Neural cell (in vitro differentiated cells): ENCODE measurements around the gene PPFIA3. TPM values are rescaled to one million over a fixed set of nuclear protein-coding genes. Genes with fewer than 3 reads are reported as not detected.
A peak's percentile ranks its signal among the peaks of the same experiment; 100 is the strongest.

Experiments
- H2AFZ ChIP-seq: fragments of 200-600, 300-800 bp; sonication (generic), shearing (Covaris generic); 2 replicates; pipeline ENCODE4 v1.6.0; 2014; ENCODE audit warnings: low read depth, mild to moderate bottlenecking, antibody characterized with exemption, low read length, moderate library complexity
- H3F3A ChIP-seq: fragments of 200-600 bp; shearing (Covaris generic); 2 replicates; pipeline ENCODE4 v1.6.1; 2016; ENCODE audit warnings: mild to moderate bottlenecking, moderate library complexity, mixed read lengths, antibody characterized with exemption, low read length; ENCODE audit not compliant: insufficient read depth, poor library complexity, severe bottlenecking
- H3K27ac ChIP-seq: fragments of 200-600, 300-800 bp; sonication (generic), shearing (Covaris generic); 2 replicates; pipeline ENCODE4 v1.5.1; 2014; ENCODE audit warnings: mild to moderate bottlenecking, low read length, moderate library complexity
- H3K27me3 ChIP-seq: fragments of 300-800, 200-600 bp; sonication (generic), shearing (Covaris generic); 2 replicates; pipeline ENCODE4 v1.6.0; 2014; ENCODE audit warnings: mild to moderate bottlenecking, low read depth, low read length, moderate library complexity; ENCODE audit not compliant: insufficient read depth
- H3K36me3 ChIP-seq: fragments of 300-800, 200-600 bp; sonication (generic), shearing (Covaris generic); 2 replicates; pipeline ENCODE4 v1.5.1; 2014; ENCODE audit warnings: mild to moderate bottlenecking, antibody characterized with exemption, low read length, moderate library complexity; ENCODE audit not compliant: insufficient read depth
- H3K4me2 ChIP-seq: fragments of 300-800, 200-600 bp; sonication (generic), shearing (Covaris generic); 2 replicates; pipeline ENCODE4 v1.6.0; 2014; ENCODE audit warnings: mild to moderate bottlenecking, low read length
- H3K4me3 ChIP-seq: fragments of 300-800, 200-600 bp; sonication (generic), shearing (Covaris generic); 2 replicates; pipeline ENCODE4 v1.5.1; 2014; ENCODE audit warnings: mild to moderate bottlenecking, low read length, moderate library complexity
- H3K79me2 ChIP-seq: fragments of 200-600 bp; shearing (Covaris generic); replicated peaks from 2 replicates; pipeline ENCODE4 v1.6.0; 2014; ENCODE audit warnings: mild to moderate bottlenecking, low read length, moderate library complexity; ENCODE audit not compliant: insufficient read depth
- H3K9ac ChIP-seq: fragments of 300-800, 200-600 bp; sonication (generic), shearing (Covaris generic); 2 replicates; pipeline ENCODE4 v1.6.1; 2016; ENCODE audit warnings: mild to moderate bottlenecking, low read length, mixed read lengths
- H3K9me2 ChIP-seq: fragments of 200-600 bp; shearing (Covaris generic); 2 replicates; pipeline ENCODE4 v1.6.1; 2016; ENCODE audit warnings: mild to moderate bottlenecking, low read length, mixed read lengths; ENCODE audit not compliant: insufficient read depth
- H3K9me3 ChIP-seq: fragments of 200-600, 300-800 bp; sonication (generic), shearing (Covaris generic); 2 replicates; pipeline ENCODE4 v1.6.1; 2016; ENCODE audit warnings: mild to moderate bottlenecking, mixed run types, low read length, moderate library complexity, mixed read lengths
- H4K20me1 ChIP-seq: fragments of 200-600 bp; shearing (Covaris generic); 2 replicates; pipeline ENCODE4 v1.6.1; 2016; ENCODE audit warnings: mild to moderate bottlenecking, mixed run types; ENCODE audit not compliant: insufficient read depth
- EP300 ChIP-seq: fragments of 450-650 bp; conservative IDR thresholded peaks from 2 replicates; pipeline ENCODE4 v1.6.1; 2014; ENCODE audit warnings: antibody characterized with exemption, mild to moderate bottlenecking, moderate library complexity; ENCODE audit not compliant: poor library complexity, severe bottlenecking
- EZH2 ChIP-seq: fragments of 200-600, 300-800 bp; shearing (Covaris generic), sonication (generic); IDR thresholded peaks from 2 replicates; pipeline ENCODE4 v1.6.1; 2014; ENCODE audit warnings: antibody characterized with exemption, low read length, borderline replicate concordance, mild to moderate bottlenecking; ENCODE audit not compliant: insufficient read depth, poor library complexity, severe bottlenecking
- MXI1 ChIP-seq: fragments of 450-650 bp; conservative IDR thresholded peaks from 2 replicates; pipeline ENCODE4 v1.6.1; 2014; ENCODE audit warnings: antibody characterized with exemption, mild to moderate bottlenecking; ENCODE audit not compliant: poor library complexity, severe bottlenecking
- POLR2AphosphoS5 ChIP-seq: IDR thresholded peaks from 2 replicates; pipeline ENCODE4 v1.6.1; 2012
- RAD21 ChIP-seq: fragments of 450-650 bp; conservative IDR thresholded peaks from 2 replicates; pipeline ENCODE4 v1.6.1; 2014; ENCODE audit warnings: antibody characterized with exemption, mild to moderate bottlenecking, moderate library complexity
- SMC3 ChIP-seq: fragments of 450-650 bp; conservative IDR thresholded peaks from 2 replicates; pipeline ENCODE4 v1.6.1; 2014; ENCODE audit warnings: antibody characterized with exemption, mild to moderate bottlenecking, moderate library complexity; ENCODE audit not compliant: poor library complexity
- TAF1 ChIP-seq: IDR thresholded peaks from 2 replicates; pipeline ENCODE4 v1.6.1; 2012; ENCODE audit warnings: low read depth
- polyA plus RNA-seq: library from polyadenylated mRNA; depleted of rRNA; stranded (reverse); fragments of >200 nt; gene quantifications from 2 replicates; pipeline ENCODE4 v1.2.3, GENCODE V29; 2014
- TF ChIP-seq, protein P1 (sequence below): IDR thresholded peaks from 2 replicates; pipeline ENCODE4 v1.6.1; 2012; ENCODE audit warnings: borderline replicate concordance
- TF ChIP-seq, protein P2 (sequence below): fragments of 450-650 bp; IDR thresholded peaks from 2 replicates; pipeline ENCODE4 v1.5.1; 2014; ENCODE audit warnings: antibody characterized with exemption, mild to moderate bottlenecking, moderate library complexity; ENCODE audit not compliant: poor library complexity, severe bottlenecking

PPFIA3 gene
- polyA plus RNA-seq, 1 donor from 2014 or later: 80.7 TPM

DNA sequence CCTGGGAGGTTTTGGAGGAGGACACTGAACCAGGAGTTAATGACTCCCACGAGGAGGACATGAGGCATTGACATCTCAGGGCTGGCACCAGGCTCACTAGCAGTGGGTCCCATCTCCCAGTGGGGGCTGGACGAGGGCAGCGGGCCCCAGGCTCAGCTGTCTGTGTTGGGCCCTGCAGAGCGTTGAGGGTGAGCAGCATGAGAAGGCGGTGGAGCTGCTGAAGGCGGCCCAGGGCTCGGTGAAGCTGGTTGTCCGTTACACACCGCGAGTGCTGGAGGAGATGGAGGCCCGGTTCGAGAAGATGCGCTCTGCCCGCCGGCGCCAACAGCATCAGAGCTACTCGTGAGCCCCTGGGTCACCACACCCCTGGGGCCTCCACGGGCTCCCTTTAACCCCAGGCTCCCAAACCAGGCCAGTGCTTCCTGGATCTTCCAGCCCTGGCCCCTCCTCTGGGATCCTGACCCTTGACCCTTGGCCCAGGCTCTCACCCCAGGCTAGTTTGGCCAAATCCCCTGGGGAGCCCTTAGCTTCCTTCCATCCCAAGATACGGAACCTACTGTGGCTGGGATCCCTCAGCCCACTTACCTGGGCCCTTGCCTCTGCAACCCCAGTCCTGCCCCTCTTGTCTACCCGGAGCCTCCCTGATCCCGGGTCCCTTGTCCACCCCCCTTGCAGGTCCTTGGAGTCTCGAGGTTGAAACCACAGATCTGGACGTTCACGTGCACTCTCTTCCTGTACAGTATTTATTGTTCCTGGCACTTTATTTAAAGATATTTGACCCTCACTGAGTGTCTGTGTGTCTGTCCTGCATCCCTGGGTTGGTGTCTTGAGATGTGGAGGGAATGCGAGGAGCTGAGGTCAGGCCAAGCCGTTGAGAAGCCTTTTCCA, 1.4 kb upstream of the PPFIA3 start:
- peak overlapping the region; percentile 91 for H3K4me2 ChIP-seq
- H3K9ac ChIP-seq: peak overlapping the region; percentile 94
- no peaks in the 10 kb centered on the region for H3K9me3 ChIP-seq
- H3K27me3 ChIP-seq: peaks cover 15% of the 10 kb centered on the region
- H3K9me2 ChIP-seq: no peaks in the 10 kb centered on the region
- no peaks in the 10 kb centered on the region for H4K20me1 ChIP-seq
- peak overlapping the region; percentile 98 for H3K4me3 ChIP-seq
- peak overlapping the region; percentile 87 for H3K27ac ChIP-seq
- H3F3A ChIP-seq: no peaks in the 10 kb centered on the region
- no peaks in the 10 kb centered on the region for H3K79me2 ChIP-seq
- no peaks in the 10 kb centered on the region for H3K36me3 ChIP-seq
- TF ChIP-seq POLR2AphosphoS5 (no peak), TAF1 (no peak), MXI1 (no peak), SMC3 (no peak), RAD21 (no peak), EZH2 (no peak), EP300 (no peak)
- TF ChIP-seq, protein P1, sequence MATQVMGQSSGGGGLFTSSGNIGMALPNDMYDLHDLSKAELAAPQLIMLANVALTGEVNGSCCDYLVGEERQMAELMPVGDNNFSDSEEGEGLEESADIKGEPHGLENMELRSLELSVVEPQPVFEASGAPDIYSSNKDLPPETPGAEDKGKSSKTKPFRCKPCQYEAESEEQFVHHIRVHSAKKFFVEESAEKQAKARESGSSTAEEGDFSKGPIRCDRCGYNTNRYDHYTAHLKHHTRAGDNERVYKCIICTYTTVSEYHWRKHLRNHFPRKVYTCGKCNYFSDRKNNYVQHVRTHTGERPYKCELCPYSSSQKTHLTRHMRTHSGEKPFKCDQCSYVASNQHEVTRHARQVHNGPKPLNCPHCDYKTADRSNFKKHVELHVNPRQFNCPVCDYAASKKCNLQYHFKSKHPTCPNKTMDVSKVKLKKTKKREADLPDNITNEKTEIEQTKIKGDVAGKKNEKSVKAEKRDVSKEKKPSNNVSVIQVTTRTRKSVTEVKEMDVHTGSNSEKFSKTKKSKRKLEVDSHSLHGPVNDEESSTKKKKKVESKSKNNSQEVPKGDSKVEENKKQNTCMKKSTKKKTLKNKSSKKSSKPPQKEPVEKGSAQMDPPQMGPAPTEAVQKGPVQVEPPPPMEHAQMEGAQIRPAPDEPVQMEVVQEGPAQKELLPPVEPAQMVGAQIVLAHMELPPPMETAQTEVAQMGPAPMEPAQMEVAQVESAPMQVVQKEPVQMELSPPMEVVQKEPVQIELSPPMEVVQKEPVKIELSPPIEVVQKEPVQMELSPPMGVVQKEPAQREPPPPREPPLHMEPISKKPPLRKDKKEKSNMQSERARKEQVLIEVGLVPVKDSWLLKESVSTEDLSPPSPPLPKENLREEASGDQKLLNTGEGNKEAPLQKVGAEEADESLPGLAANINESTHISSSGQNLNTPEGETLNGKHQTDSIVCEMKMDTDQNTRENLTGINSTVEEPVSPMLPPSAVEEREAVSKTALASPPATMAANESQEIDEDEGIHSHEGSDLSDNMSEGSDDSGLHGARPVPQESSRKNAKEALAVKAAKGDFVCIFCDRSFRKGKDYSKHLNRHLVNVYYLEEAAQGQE: no peak
- TF ChIP-seq, protein P2, sequence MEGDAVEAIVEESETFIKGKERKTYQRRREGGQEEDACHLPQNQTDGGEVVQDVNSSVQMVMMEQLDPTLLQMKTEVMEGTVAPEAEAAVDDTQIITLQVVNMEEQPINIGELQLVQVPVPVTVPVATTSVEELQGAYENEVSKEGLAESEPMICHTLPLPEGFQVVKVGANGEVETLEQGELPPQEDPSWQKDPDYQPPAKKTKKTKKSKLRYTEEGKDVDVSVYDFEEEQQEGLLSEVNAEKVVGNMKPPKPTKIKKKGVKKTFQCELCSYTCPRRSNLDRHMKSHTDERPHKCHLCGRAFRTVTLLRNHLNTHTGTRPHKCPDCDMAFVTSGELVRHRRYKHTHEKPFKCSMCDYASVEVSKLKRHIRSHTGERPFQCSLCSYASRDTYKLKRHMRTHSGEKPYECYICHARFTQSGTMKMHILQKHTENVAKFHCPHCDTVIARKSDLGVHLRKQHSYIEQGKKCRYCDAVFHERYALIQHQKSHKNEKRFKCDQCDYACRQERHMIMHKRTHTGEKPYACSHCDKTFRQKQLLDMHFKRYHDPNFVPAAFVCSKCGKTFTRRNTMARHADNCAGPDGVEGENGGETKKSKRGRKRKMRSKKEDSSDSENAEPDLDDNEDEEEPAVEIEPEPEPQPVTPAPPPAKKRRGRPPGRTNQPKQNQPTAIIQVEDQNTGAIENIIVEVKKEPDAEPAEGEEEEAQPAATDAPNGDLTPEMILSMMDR: no peak
- peak overlapping the region; percentile 69 for H2AFZ ChIP-seq

DNA sequence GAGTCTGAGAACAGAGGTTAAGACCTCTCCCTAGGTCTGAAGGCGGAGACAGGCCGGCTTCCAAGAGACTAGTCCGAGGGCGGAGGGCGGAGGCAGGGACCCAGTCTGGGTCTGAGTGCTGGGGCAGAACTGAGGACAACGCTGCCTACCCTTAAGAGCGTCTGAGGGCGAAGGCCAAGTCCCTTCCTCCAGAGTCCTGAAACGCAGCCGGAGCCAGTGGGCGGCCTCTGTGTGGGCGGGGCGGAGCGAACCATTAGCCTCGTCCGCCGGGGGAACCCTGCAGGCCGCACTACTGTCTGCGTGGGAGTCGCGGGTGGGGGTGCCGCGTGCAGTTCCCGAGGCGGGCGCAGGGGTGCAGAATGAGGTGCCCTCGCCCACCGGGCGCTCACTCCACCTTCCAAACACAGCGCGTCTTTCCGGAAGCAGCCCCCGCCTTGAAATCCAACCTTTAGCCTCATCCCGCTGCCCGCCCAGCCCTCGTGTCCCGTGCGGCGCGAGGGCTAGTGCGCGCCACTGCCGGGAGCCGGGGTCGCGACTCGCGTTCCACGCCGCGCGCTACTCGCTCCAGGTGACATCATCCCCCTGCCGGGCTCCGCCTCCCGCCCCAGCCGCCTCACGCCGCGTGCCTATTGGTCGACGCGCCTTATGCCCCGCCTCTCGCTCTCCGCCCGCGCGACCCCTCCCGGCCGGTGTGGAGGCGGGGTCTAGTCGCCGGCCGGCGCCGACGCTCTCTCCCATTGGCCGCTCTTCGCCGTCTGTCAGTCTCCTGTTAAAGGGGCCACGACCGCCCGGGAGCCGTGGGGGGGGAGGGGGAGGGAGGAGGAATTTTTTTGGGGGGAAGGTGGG, 556 bp upstream of the PPFIA3 start, which contains the start of gene C19orf73:
Gene C19orf73 (minus strand): TSS at position 579 of the 846 bp plus-strand sequence. CDS start 121 bp downstream, at position 458.
- no peaks in the 10 kb centered on the region for H3K9me2 ChIP-seq
- H3K9me3 ChIP-seq: no peaks in the 10 kb centered on the region
- TF ChIP-seq, protein P1: peak; percentile 76
- TF ChIP-seq MXI1 (peak; percentile 91), EP300 (peak; percentile 73), RAD21 (peak; percentile 45), POLR2AphosphoS5 (peak; percentile 85), SMC3 (peak; percentile 53), TAF1 (peak; percentile 70), EZH2 (no peak)
- TF ChIP-seq, protein P2: peak; percentile 72
- H3F3A ChIP-seq: no peaks in the 10 kb centered on the region
- no peaks in the 10 kb centered on the region for H3K36me3 ChIP-seq
- H4K20me1 ChIP-seq: no peaks in the 10 kb centered on the region
- peak within 1 kb of the TSS; percentile 69 for H2AFZ ChIP-seq
- H3K4me2 ChIP-seq: peak within 1 kb of the TSS; percentile 91
- peak within 1 kb of the TSS; percentile 98 for H3K4me3 ChIP-seq
- no peaks in the 10 kb centered on the region for H3K79me2 ChIP-seq
- H3K27ac ChIP-seq: peak within 1 kb of the TSS; percentile 87
- H3K9ac ChIP-seq: peak within 1 kb of the TSS; percentile 94
- H3K27me3 ChIP-seq: peaks cover 15% of the 10 kb centered on the region
